Caco-2 (cell line): ENCODE results near the gene CAPN12. TPM values are rescaled to one million over a fixed set of nuclear protein-coding genes. Genes with fewer than 3 reads are reported as not detected.
A peak's percentile ranks its signal among the peaks of the same experiment; 100 is the strongest.

Source experiments
- BruUV-seq: library from RNA; stranded (reverse); fragments of 400-500 nt; replicated peaks from 2 replicates; lab custom pipeline; 2021; lab: Mats Ljungman, UMichigan
- CTCF ChIA-PET: fragments of 300-600 bp; sonication (Branson Sonifier 250); formaldehyde crosslinking; loops from one replicate; lab custom pipeline; 2022; ENCODE audit warnings: antibody characterized with exemption; lab: Charles Lee
- POLR2A ChIA-PET: fragments of 300-600 bp; sonication (Branson Sonifier 250); formaldehyde crosslinking; loops from one replicate; lab custom pipeline; 2022; ENCODE audit warnings: antibody characterized with exemption; lab: Charles Lee
- DNase-seq, 2 experiments: peaks; one replicate each; pipeline versions ENCODE4 v3.0.0 to v3.0.0-alpha.2; 2020 to 2022
- H3K27me3 ChIP-seq: replicated peaks from 2 replicates; pipeline ENCODE4 v1.6.0; 2011; ENCODE audit warnings: low read length; ENCODE audit not compliant: control insufficient read depth, insufficient read depth
- H3K36me3 ChIP-seq: 2 replicates; pipeline ENCODE4 v1.5.1; 2011; ENCODE audit warnings: low read length; ENCODE audit not compliant: control insufficient read depth, insufficient read depth
- H3K4me1 ChIP-seq: fragments of 250-450 bp; sonication (Bioruptor Pico); 2 replicates; pipeline ENCODE4 v1.5.1; 2020; ENCODE audit warnings: mild to moderate bottlenecking
- H3K4me3 ChIP-seq: 2 replicates; pipeline ENCODE4 v1.5.1; 2011; ENCODE audit warnings: low read depth, mild to moderate bottlenecking, control low read depth, low read length
- H3K9me3 ChIP-seq: fragments of 250-450 bp; sonication (Bioruptor Pico); 2 replicates; pipeline ENCODE4 v1.5.1; 2020; ENCODE audit warnings: mild to moderate bottlenecking, moderate library complexity
- H3K27ac Mint-ChIP-seq: one replicate; pipeline ENCODE4 v1.8.0; 2022; ENCODE audit warnings: mixed read lengths; ENCODE audit not compliant: unreplicated experiment
- H3K27me3 Mint-ChIP-seq: one replicate; pipeline ENCODE4 v1.8.0; 2022; ENCODE audit warnings: mixed read lengths; ENCODE audit not compliant: insufficient read depth, unreplicated experiment
- H3K36me3 Mint-ChIP-seq: one replicate; pipeline ENCODE4 v1.8.0; 2022; ENCODE audit warnings: mild to moderate bottlenecking, mixed read lengths; ENCODE audit not compliant: insufficient read depth, unreplicated experiment
- H3K4me1 Mint-ChIP-seq: one replicate; pipeline ENCODE4 v1.8.0; 2022; ENCODE audit warnings: low read depth, mixed read lengths; ENCODE audit not compliant: unreplicated experiment
- H3K4me3 Mint-ChIP-seq: one replicate; pipeline ENCODE4 v1.8.0; 2022; ENCODE audit warnings: mild to moderate bottlenecking, moderate library complexity, mixed read lengths; ENCODE audit not compliant: unreplicated experiment
- H3K9me3 Mint-ChIP-seq: one replicate; pipeline ENCODE4 v1.8.0; 2022; ENCODE audit warnings: mixed read lengths; ENCODE audit not compliant: unreplicated experiment
- CTCF ChIP-seq, 2 experiments: fragments of 200-600 bp in 1 of 2; IDR thresholded peaks; 1 replicate in 1 of 2; 2 replicates in 1 of 2; pipeline versions ENCODE4 v1.5.1 to v1.8.0; 2011 to 2022; ENCODE audit warnings: antibody characterized with exemption in 1 of 2, control low read depth in 1 of 2, inconsistent platforms in 1 of 2, low read depth in 1 of 2, low read length in 1 of 2, mild to moderate bottlenecking in 1 of 2, moderate library complexity in 1 of 2; ENCODE audit not compliant: insufficient read depth in 1 of 2, severe bottlenecking in 1 of 2, unreplicated experiment in 1 of 2
- intact Hi-C: fragments of 100-400 bp; cut with micrococcal nuclease; formaldehyde crosslinking; loops from one replicate; pipeline ENCODE4 v1.10.0; 2022; ENCODE audit not compliant: unreplicated experiment
- total RNA-seq: library from RNA; stranded (reverse); gene quantifications from 2 replicates; pipeline ENCODE4 v1.2.3, GENCODE V29; 2022

Gene CAPN12
- total RNA-seq, 1 experiment from 2014 or later, result 8.8 TPM

GRCh38 chr19:38731654-38732301, 12.5 kb downstream of the CAPN12 start:
- no TSS peak for BruUV-seq
- H3K27me3 Mint-ChIP-seq, result no peaks in the 10 kb centered on the region
- peaks cover 100% of the 10 kb centered on the region for H3K36me3 Mint-ChIP-seq
- TF ChIP-seq CTCF (IDR thresholded peaks at IDR 0.05; ENCODE audit: insufficient read depth in 1 of 2, low read depth in 1 of 2, low read length in 1 of 2, severe bottlenecking in 1 of 2, unreplicated experiment in 1 of 2), result no peak
- H3K9me3 Mint-ChIP-seq, result no peaks in the 10 kb centered on the region
- peaks cover 7% of the 10 kb centered on the region for H3K36me3 ChIP-seq
- DNase-seq, result no peak
- no peak overlapping the region for H3K4me3 Mint-ChIP-seq
- no peaks in the 10 kb centered on the region for H3K27me3 ChIP-seq
- no peak overlapping the region for H3K4me3 ChIP-seq
- intact Hi-C loops, result loop anchor here (10.0 kb wide), 1 partner anchor 187 kb away; no protein-coding TSS in a partner anchor
- H3K9me3 ChIP-seq, result no peaks in the 10 kb centered on the region
- POLR2A ChIA-PET, result no interaction called here
- peaks cover 34% of the 10 kb centered on the region for H3K4me1 Mint-ChIP-seq
- peak overlapping the region; percentile 88 for H3K27ac Mint-ChIP-seq
- H3K4me1 ChIP-seq, result peaks cover 13% of the 10 kb centered on the region; the same call in 1 of the 2 replicates
- CTCF ChIA-PET, result no interaction called here

- no peak overlapping the region for H3K4me3 ChIP-seq
- intact Hi-C loops, result loop anchor here (10.0 kb wide), 1 partner anchor 186 kb away; no protein-coding TSS in a partner anchor
- H3K27me3 ChIP-seq, result no peaks in the 10 kb centered on the region
- no peak overlapping the region for H3K4me3 Mint-ChIP-seq
- H3K9me3 Mint-ChIP-seq, result no peaks in the 10 kb centered on the region
- no peaks in the 10 kb centered on the region for H3K9me3 ChIP-seq
- peaks cover 9% of the 10 kb centered on the region for H3K36me3 ChIP-seq
- peaks cover 34% of the 10 kb centered on the region for H3K4me1 Mint-ChIP-seq
- peaks cover 13% of the 10 kb centered on the region; the same call in 1 of the 2 replicates for H3K4me1 ChIP-seq
- peaks cover 100% of the 10 kb centered on the region for H3K36me3 Mint-ChIP-seq
- BruUV-seq, result no TSS peak
- ChIA-PET CTCF (interaction anchor here (1.3 kb wide), 1 partner anchor 200 kb away, joined by 7 read pairs; the partner anchor contains the start of genes MRPS12 and SARS2), POLR2A (no interaction called here)
- no peaks in the 10 kb centered on the region for H3K27me3 Mint-ChIP-seq
- H3K27ac Mint-ChIP-seq, result peak overlapping the region; percentile 53
- no peak for TF ChIP-seq CTCF (IDR thresholded peaks at IDR 0.05; ENCODE audit: insufficient read depth in 1 of 2, low read depth in 1 of 2, low read length in 1 of 2, severe bottlenecking in 1 of 2, unreplicated experiment in 1 of 2)
- no peak for DNase-seq
These were observed 13.3 kb downstream of the CAPN12 start for GRCh38 chr19:38730731-38731589.

- peaks cover 9% of the 10 kb centered on the region for H3K36me3 ChIP-seq
- peaks cover 13% of the 10 kb centered on the region; the same call in 1 of the 2 replicates for H3K4me1 ChIP-seq
- no peaks in the 10 kb centered on the region for H3K27me3 ChIP-seq
- ChIA-PET POLR2A (no interaction called here), CTCF (interaction anchor here (0.6 to 1.3 kb wide), 2 partner anchors 119 to 200 kb away, joined by 3 to 7 read pairs; partner anchors contain the start of genes MRPS12 and SARS2)
- Mint-ChIP-seq H3K4me1 (peaks cover 34% of the 10 kb centered on the region), H3K36me3 (peaks cover 100% of the 10 kb centered on the region), H3K27ac (peak overlapping the region; percentile 53), H3K9me3 (no peaks in the 10 kb centered on the region), H3K4me3 (no peak overlapping the region), H3K27me3 (no peaks in the 10 kb centered on the region)
- H3K4me3 ChIP-seq, result no peak overlapping the region
- H3K9me3 ChIP-seq, result no peaks in the 10 kb centered on the region
- no peak for DNase-seq
- intact Hi-C loops, result loop anchor here (10.0 kb wide), 1 partner anchor 186 kb away; no protein-coding TSS in a partner anchor
- TF ChIP-seq CTCF (IDR thresholded peaks at IDR 0.05; ENCODE audit: insufficient read depth in 1 of 2, low read depth in 1 of 2, low read length in 1 of 2, severe bottlenecking in 1 of 2, unreplicated experiment in 1 of 2), result no peak
- no TSS peak for BruUV-seq
These were observed 13.9 kb downstream of the CAPN12 start for GRCh38 chr19:38730470-38730730.
